Ascending aorta (tissue), 2 donors: Measurements from ENCODE around the gene UBE2F. TPM values are rescaled to one million over a fixed set of nuclear protein-coding genes. Genes with fewer than 3 reads are reported as not detected.

Experiments used
- DNase-seq, 2 donors: peaks; one replicate each; pipeline ENCODE4 v3.0.0-alpha.2; 2019; ENCODE audit warnings: low spot score in 2 of 2
- H3K27ac ChIP-seq, 2 donors: fragments of 200-600 bp; sonication (generic); one replicate each; pipeline ENCODE4 v1.5.1; 2016 to 2017; ENCODE audit warnings: mild to moderate bottlenecking in 1 of 2
- H3K27me3 ChIP-seq: fragments of 200-600 bp; sonication (generic); one replicate; pipeline ENCODE4 v1.5.1; 2017
- H3K36me3 ChIP-seq, 2 donors: fragments of 200-600 bp; sonication (generic); one replicate each; pipeline ENCODE4 v1.5.1; 2016
- H3K4me1 ChIP-seq, 2 donors: fragments of 200-600 bp; sonication (generic); one replicate each; pipeline ENCODE4 v1.5.1; 2016 to 2017; ENCODE audit warnings: mild to moderate bottlenecking in 1 of 2
- H3K4me3 ChIP-seq, 2 donors: fragments of 200-600 bp; sonication (generic); one replicate each; pipeline ENCODE4 v1.5.1; 2016 to 2017; ENCODE audit warnings: mild to moderate bottlenecking in 1 of 2
- H3K9me3 ChIP-seq, 2 donors: fragments of 200-600 bp; sonication (generic); one replicate each; pipeline ENCODE4 v1.5.1; 2016
- intact Hi-C: fragments of 100-400 bp; cut with DNase I; formaldehyde crosslinking; loops from one replicate; pipeline ENCODE4 v1.15.1; 2023
- total RNA-seq: library from RNA; depleted of rRNA; stranded (reverse); fragments of >200 nt; gene quantifications from one replicate; pipeline ENCODE4 v1.1.0, GENCODE V29; 2016
- TF ChIP-seq, protein P1 (sequence below), 3 experiments: fragments of 200-600 bp in 2 of 3; fragments of 450-650 bp in 1 of 3; sonication (generic) in 2 of 3; IDR thresholded peaks; one replicate each; pipeline ENCODE4 v1.5.1; 2016 to 2019; ENCODE audit warnings: antibody characterized with exemption in 3 of 3, mild to moderate bottlenecking in 1 of 3, moderate library complexity in 1 of 3

The UBE2F gene
- total RNA-seq, 1 donor from 2014 or later: 50.7 TPM

DNA sequence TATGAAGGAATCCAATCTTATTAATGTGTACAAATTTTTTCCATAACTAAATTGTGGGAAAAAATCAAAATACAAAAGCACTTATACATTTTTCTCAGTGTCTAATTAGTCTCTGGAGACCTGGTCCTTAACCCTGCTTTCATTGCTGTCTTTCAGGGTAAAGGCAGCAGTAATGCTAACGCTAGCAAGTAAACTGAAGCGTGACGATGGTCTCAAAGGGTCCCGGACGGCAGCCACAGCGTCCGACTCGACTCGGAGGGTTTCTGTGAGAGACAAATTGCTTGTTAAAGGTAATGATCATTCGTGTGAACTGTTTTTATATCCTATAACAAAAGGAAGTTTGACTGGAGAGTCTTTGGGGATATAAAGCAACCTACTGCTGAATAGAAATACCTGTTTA, 6.1 kb downstream of the UBE2F start:
- intact Hi-C loops: no loop called here
- Histone ChIP-seq H3K4me1 (peaks cover 13 to 25% of the 10 kb centered on the region in 2 donors), H3K9me3 (no peaks in the 10 kb centered on the region), H3K4me3 (no peak overlapping the region), H3K27ac (no peak overlapping the region), H3K27me3 (no peaks in the 10 kb centered on the region), H3K36me3 (peaks cover 14 to 17% of the 10 kb centered on the region in 2 donors)
- TF ChIP-seq, protein P1, sequence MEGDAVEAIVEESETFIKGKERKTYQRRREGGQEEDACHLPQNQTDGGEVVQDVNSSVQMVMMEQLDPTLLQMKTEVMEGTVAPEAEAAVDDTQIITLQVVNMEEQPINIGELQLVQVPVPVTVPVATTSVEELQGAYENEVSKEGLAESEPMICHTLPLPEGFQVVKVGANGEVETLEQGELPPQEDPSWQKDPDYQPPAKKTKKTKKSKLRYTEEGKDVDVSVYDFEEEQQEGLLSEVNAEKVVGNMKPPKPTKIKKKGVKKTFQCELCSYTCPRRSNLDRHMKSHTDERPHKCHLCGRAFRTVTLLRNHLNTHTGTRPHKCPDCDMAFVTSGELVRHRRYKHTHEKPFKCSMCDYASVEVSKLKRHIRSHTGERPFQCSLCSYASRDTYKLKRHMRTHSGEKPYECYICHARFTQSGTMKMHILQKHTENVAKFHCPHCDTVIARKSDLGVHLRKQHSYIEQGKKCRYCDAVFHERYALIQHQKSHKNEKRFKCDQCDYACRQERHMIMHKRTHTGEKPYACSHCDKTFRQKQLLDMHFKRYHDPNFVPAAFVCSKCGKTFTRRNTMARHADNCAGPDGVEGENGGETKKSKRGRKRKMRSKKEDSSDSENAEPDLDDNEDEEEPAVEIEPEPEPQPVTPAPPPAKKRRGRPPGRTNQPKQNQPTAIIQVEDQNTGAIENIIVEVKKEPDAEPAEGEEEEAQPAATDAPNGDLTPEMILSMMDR (IDR thresholded peaks at IDR 0.05): no peak
- DNase-seq: no peak

DNA sequence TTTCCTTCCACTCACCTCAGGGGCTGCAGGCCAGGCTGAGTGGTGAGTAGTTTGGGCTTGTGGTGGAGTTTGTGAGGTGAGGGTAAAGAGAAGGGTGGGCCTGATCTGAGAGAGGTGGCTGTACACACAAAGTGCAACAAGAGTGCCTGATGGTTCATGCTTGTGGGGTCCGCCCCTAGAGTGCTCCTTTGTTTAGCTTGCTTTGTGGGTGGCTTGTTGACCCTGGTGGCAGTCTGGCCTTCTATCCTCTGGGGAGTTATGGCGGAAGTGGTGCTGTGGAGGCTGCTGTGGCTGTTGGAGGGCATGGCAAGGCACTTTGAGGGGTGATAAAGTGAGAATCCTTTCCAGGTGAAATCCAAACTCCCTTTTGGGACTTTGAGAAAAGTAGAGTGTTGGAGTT, 10.6 kb downstream of the UBE2F start:
- Histone ChIP-seq H3K4me3 (no peak overlapping the region), H3K36me3 (peaks cover 14 to 17% of the 10 kb centered on the region in 2 donors), H3K27me3 (no peaks in the 10 kb centered on the region), H3K27ac (no peak overlapping the region), H3K9me3 (no peaks in the 10 kb centered on the region), H3K4me1 (peaks cover 12 to 16% of the 10 kb centered on the region in 2 donors)
- no peak for DNase-seq
- TF ChIP-seq, protein P1 (IDR thresholded peaks at IDR 0.05): no peak
- intact Hi-C loops: no loop called here

DNA sequence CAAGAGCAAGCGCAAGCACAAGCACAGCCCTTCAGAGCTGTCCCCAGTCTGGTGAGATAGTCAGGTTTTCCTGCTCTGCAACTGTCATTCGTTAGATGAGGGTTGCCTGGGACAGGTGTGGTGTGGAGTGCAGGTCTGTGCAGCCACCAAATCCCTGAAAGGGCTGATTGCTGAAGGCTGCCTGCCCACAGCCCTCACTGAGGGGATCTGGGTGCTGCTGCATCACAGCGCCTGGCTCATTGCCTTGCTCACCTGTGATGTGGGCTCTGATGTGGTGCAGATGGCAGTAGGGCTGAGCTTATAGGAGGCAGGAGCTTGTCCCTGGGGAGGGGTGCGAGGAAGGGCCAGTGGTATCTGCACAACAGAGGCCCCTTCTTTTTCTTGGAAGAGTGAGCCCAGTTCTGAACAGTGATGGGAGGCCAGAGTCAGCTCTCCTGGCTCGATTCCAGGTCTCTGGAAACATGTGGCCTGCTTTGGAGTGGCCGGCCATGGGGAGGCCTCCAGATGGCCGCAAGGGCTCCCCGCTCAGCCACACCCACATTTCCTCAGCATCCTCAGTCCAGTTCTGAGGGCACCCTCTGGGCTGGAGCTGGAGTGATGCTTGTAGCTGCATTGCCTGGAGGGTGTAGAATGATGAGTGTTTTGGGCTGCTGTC, 11.4 kb downstream of the UBE2F start:
- Histone ChIP-seq H3K27ac (no peak overlapping the region), H3K4me3 (no peak overlapping the region), H3K36me3 (peaks cover 12 to 17% of the 10 kb centered on the region in 2 donors), H3K4me1 (peaks cover 12 to 16% of the 10 kb centered on the region in 2 donors), H3K27me3 (no peaks in the 10 kb centered on the region), H3K9me3 (no peaks in the 10 kb centered on the region)
- intact Hi-C loops: no loop called here
- DNase-seq: no peak
- TF ChIP-seq, protein P1 (IDR thresholded peaks at IDR 0.05): no peak

DNA sequence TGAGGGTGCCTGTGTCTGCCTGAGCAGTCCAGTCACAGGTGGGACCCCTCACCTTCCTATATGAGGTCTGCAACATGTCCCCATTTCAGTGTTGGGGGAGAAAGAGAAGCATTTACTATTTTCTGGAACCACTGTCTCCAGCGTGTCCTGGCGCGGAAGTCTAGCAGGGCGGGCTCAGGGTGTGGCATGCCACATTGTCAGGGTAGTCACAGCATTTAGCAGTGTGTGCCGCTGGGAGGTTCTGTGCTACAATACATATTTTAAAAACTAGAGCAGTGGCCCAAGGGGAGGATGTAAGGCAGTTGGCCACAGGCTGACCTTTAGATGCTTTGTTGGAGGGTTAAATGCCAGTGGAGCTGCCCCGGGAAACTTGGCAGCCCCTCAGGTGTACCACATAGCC, 12.5 kb downstream of the UBE2F start:
- H3K4me3 ChIP-seq: no peak overlapping the region
- intact Hi-C loops: no loop called here
- TF ChIP-seq, protein P1 (IDR thresholded peaks at IDR 0.05): no peak
- H3K9me3 ChIP-seq: no peaks in the 10 kb centered on the region
- H3K4me1 ChIP-seq: peaks cover 12 to 16% of the 10 kb centered on the region in 2 donors
- peaks cover 9 to 17% of the 10 kb centered on the region in 2 donors for H3K36me3 ChIP-seq
- no peak overlapping the region for H3K27ac ChIP-seq
- no peaks in the 10 kb centered on the region for H3K27me3 ChIP-seq
- DNase-seq: no peak

DNA sequence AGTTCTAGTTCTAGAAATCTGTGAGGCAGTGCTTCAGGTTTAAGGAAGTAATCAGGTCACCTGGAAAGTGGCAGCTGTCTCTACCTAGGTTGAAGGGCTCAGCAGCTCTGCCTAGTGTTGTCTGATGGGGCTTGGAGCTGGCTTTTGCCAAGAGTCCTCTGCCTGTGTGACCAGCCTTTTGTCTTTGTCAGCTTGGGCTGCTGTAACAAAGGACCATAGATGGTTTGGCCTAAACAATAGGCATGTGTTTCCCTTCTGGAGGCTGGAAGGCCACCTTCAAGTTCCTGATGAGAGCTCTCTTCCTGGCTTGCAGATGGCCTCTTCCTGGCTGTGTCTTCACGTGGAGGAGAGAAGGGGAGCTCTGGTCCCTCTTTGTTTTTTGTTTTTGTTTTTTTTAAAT, 13.3 kb downstream of the UBE2F start:
- intact Hi-C loops: no loop called here
- Histone ChIP-seq H3K27me3 (no peaks in the 10 kb centered on the region), H3K4me3 (no peak overlapping the region), H3K9me3 (no peaks in the 10 kb centered on the region), H3K4me1 (peaks cover 12 to 16% of the 10 kb centered on the region in 2 donors), H3K36me3 (peaks cover 5 to 12% of the 10 kb centered on the region in 2 donors), H3K27ac (no peak overlapping the region)
- no peak for DNase-seq
- TF ChIP-seq, protein P1 (IDR thresholded peaks at IDR 0.05): no peak
